ENCODE results near the gene CCDC74B. TPM values are rescaled to one million over a fixed set of nuclear protein-coding genes. Genes with fewer than 3 reads are reported as not detected.
"Not testable (repeated sequence)": the region's sequence is repeated elsewhere in the genome, so short reads cannot be mapped to it uniquely, and the experiment has no call there.

CCDC74B gene
- total and polyA plus RNA-seq, 2 of the 8 experiments (the other 6 are each of a cell fraction or from before 2014, with no cell fraction given) = 6.4 to 6.7 TPM

GRCh38 chr2:130139331-130140280, 5.3 kb downstream of the CCDC74B start:
- 94% methylated on average over 18 of the region's 30 CpGs; no CpG with 5 or more reads in 1 of the 2 experiments for WGBS, 2 experiments (ENCODE audit: extremely low coverage in 1 of 2, insufficient coverage in 1 of 2, insufficient read length in 1 of 2, insufficient replicate concordance in 2 of 2, low coverage in 1 of 2, low lambda C conversion rate in 2 of 2, missing lambda C conversion rate in 1 of 2)
- H4K8ac ChIP-seq (ENCODE audit: extremely low read depth, insufficient read depth, low read length); H2AK5ac ChIP-seq (ENCODE audit: low read depth, low read length); H3K9ac ChIP-seq (replicated peaks in 1 of 4; ENCODE audit: extremely low read depth in 1 of 4, low read depth in 3 of 4, low read length in 3 of 4); H2BK5ac ChIP-seq (ENCODE audit: low read depth, low read length); H3K56ac ChIP-seq (replicated peaks; ENCODE audit: insufficient read length, low read depth, low read length); H2BK12ac ChIP-seq (ENCODE audit: low read depth, low read length); FAIRE-seq; H3K14ac ChIP-seq (ENCODE audit: insufficient read length); CTCF ChIA-PET (ENCODE audit: partially characterized antibody); H3K18ac ChIP-seq (ENCODE audit: extremely low read depth, low read length); H3K4me1 ChIP-seq (replicated peaks in 1 of 4; ENCODE audit: control insufficient read depth in 3 of 4, insufficient read depth in 4 of 4, low read length in 3 of 4); H3K79me1 ChIP-seq (ENCODE audit: low read depth, low read length); H2BK120ac ChIP-seq (replicated peaks; ENCODE audit: low read depth, low read length); H4K5ac ChIP-seq (ENCODE audit: insufficient read length, low read depth, low read length); H3K23ac ChIP-seq (ENCODE audit: insufficient read length); H2BK15ac ChIP-seq (ENCODE audit: low read length); H2BK20ac ChIP-seq (ENCODE audit: low read length); H3K4ac ChIP-seq (replicated peaks; ENCODE audit: insufficient read length, low read depth, low read length); H3K4me3 ChIP-seq (ENCODE audit: extremely low read depth in 1 of 4, insufficient read depth in 2 of 4, low read depth in 3 of 4, low read length in 4 of 4); H3K79me2 ChIP-seq (ENCODE audit: control insufficient read depth in 1 of 2, insufficient read depth in 2 of 2, low read length in 2 of 2); H3K36me3 ChIP-seq (ENCODE audit: control insufficient read depth in 2 of 4, insufficient read depth in 4 of 4, low read length in 3 of 4); H4K91ac ChIP-seq (replicated peaks; ENCODE audit: insufficient read length, low read length); H3K27me3 ChIP-seq (replicated peaks in 1 of 4; ENCODE audit: control insufficient read depth in 3 of 4, extremely low read depth in 1 of 4, insufficient read depth in 3 of 4, low read length in 3 of 4); H3K4me2 ChIP-seq (ENCODE audit: insufficient read depth in 1 of 2, low read depth in 2 of 2, low read length in 2 of 2); H3K27ac ChIP-seq (ENCODE audit: low read depth, low read length); H3K23me2 ChIP-seq (ENCODE audit: low read depth, low read length); POLR2A ChIA-PET (ENCODE audit: partially characterized antibody); H2AFZ ChIP-seq (ENCODE audit: low read length); H3K9me3 ChIP-seq (ENCODE audit: insufficient read depth in 2 of 2, low read depth in 1 of 2, low read length in 1 of 2); H4K20me1 ChIP-seq (replicated peaks in 1 of 2; ENCODE audit: control insufficient read depth in 1 of 2, insufficient read depth in 2 of 2, low read length in 2 of 2): not testable (repeated sequence)
- peak in 1 of 2 experiments; percentile 37 for DNase-seq (ENCODE audit: low read depth in 1 of 2, low spot score in 2 of 2)

Data from H1 (cell line).